ENCODE measurements around the gene PLD1.

- TF ChIP-seq CTCF (IDR thresholded peaks at IDR 0.05) (no peak), POLR2A (IDR thresholded peaks at IDR 0.05) (no peak)
Observed at GRCh38 chr3:171733561-171733960, 76.7 kb downstream of the PLD1 start.
